Subcutaneous adipose tissue (tissue), 4 donors: Measurements from ENCODE around the gene SAP30. TPM values are rescaled to one million over a fixed set of nuclear protein-coding genes. Genes with fewer than 3 reads are reported as not detected.

Source experiments
- total RNA-seq, 4 donors: library from RNA; depleted of rRNA; stranded (reverse); fragments of >200 nt; gene quantifications; one replicate each; pipeline ENCODE4 v1.1.0, GENCODE V29; 2016
- TF ChIP-seq, protein P1 (sequence below): fragments of 450-650 bp; IDR thresholded peaks from one replicate; pipeline ENCODE4 v1.5.1; 2016; ENCODE audit warnings: low read depth, mild to moderate bottlenecking, control low read depth, antibody characterized with exemption, moderate library complexity

The SAP30 gene
- total RNA-seq, 4 donors from 2014 or later, result 26.4 to 53.7 (median 39.3) TPM

DNA sequence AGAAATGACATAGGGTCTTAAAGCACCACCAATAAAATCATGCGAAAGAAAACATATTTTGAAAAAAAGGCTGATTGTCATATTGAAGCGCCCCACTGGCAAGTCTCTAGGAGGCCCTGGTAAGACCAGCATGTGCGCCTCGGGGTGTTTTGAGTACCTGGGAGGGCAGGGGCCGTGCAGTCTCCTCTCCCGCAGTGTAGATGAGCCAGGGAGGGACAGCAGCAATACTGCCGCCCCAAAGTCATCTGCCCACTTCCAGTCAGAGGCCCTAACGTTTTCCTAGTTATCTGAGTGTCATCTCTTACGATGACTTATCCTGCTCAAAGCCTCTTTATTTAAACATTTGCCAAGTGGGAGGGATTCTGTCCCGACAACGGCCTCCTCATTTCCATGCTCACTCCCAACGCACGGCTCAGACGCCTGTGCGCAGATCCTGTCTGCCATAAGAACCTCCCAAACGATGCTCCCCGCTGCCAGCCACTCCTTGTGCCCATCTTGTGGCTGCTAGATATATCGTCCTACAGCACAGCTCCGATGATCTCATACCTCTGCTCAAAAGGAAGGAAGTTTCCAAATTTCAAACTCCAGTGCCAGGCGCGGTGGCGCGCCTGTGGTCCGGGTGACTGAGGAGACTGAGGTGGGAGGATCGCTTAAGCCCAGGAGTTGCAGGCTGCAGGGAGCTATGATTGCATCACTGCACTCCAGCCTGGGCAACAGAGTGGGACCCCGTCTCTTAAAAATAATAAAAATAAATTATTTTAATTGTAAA is 45.3 kb downstream of the SAP30 start:
- TF ChIP-seq, protein P1, sequence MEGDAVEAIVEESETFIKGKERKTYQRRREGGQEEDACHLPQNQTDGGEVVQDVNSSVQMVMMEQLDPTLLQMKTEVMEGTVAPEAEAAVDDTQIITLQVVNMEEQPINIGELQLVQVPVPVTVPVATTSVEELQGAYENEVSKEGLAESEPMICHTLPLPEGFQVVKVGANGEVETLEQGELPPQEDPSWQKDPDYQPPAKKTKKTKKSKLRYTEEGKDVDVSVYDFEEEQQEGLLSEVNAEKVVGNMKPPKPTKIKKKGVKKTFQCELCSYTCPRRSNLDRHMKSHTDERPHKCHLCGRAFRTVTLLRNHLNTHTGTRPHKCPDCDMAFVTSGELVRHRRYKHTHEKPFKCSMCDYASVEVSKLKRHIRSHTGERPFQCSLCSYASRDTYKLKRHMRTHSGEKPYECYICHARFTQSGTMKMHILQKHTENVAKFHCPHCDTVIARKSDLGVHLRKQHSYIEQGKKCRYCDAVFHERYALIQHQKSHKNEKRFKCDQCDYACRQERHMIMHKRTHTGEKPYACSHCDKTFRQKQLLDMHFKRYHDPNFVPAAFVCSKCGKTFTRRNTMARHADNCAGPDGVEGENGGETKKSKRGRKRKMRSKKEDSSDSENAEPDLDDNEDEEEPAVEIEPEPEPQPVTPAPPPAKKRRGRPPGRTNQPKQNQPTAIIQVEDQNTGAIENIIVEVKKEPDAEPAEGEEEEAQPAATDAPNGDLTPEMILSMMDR, result no peak

DNA sequence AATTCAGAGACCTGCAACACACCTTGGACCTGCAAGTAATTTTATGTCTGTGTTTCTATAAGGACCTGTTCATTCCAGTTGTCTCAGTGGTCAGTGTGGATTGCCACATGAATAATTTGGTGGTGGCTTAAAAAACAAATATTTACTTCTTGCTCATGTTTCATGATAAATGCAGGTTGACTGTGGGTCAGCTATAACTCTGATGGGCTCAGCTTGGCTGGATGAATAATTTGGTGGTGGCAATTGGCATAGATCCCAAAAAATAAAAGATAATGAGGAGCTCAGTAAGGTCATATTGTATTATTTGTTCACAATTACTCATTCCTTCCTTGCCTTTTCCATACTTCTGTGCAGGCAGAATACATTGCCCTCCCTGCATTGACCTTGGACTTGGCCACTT is 47.1 kb downstream of the SAP30 start:
- TF ChIP-seq, protein P1, result no peak

DNA sequence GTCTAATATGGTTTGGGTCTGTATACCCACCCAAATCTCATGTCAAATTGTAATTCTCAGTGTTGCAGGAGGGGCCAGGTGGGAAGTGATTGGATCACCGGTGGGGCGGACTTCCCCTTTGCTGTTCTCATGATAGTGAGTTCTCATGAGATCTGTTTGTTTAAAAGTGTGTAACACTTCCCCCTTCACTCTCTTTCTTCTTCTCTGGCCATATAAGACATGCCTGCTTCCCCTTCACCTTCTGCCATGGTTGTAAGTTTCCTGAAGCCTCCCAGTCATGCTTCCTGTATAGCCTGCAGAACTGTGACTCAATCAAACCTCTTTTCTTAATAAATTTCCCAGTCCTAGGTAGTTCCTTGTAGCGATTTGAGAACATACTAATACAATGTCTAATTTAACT is 47.9 kb downstream of the SAP30 start:
- TF ChIP-seq, protein P1, result no peak

DNA sequence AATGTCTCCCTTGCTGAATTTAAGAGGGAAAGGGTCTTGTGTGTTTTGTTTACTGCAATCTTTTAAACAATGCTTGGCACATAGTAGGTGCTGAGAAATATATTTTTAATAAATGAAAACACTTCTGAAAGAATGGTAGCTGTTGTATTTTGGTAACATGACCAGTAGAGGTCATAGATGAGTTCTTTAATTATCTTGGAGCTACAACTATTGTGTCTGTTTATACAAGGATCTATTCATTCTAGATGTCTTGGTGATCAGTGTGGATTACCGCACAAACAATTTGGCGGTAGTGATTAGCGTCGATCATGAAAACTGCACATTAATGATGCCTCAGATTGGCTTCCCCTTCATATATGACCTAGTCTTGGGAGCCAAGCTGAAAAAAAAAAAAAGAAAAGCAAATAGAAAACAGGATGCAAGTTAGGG is 49.6 kb downstream of the SAP30 start:
- TF ChIP-seq, protein P1, result no peak

DNA sequence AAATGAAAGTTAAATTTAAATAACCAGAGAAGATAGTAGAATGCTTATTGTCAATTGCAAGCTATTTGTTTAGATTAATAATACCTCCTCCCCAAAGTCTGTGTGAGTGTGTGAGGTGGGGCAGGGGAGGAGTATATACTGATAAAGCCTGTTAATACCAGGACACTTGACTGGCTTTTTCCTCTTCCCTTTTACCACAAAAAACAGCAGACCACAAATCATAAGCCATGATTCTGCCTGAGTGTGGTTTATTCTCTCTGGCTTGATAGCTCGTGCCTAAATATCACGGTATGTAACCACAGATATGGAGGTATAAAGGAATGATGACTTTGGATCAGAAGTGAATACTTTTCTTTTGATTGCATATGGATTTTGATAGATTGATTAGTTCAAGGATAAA is 50.0 kb downstream of the SAP30 start:
- TF ChIP-seq, protein P1, result no peak

DNA sequence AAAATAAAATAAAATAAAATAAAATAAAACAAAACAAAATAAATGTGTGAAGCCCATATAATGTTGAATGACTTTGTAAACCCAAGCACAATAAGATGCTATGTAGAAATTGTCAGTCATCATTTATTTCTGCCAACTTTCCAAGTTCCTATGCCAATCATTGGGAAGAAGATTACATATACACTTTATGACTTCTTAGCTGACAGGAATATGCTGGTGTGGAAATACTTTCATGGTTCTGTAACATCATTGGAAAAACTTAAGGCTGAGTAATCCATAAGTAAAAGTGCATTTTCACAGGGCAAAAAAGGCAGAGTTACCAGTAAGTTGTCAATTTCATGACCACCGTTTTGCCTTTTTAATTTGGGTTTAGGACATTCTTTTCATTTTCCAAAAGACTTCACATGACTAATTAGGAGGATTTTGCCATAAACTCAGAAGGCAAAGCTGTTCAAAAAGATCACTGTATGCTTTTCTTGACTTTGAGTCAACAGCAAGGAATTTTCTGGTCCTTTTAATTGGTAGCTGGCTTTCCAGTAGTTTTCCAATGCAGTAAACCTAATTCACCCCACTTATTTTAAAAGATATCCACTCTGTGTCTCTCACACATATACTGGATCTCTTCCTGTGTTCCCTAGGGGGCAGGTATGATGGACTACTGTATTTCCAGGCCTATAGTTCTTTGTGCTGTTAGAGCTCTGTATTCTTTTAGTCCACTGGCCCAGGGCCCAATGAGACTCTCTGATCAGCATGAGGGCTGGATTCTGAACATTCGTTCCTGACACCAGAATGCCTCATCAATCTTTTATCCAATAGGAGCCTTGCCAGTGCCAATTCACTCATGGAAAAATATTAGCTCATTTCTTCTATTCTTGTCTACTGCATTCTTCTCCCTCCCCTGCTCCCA is 54.4 kb downstream of the SAP30 start:
- TF ChIP-seq, protein P1, result no peak

DNA sequence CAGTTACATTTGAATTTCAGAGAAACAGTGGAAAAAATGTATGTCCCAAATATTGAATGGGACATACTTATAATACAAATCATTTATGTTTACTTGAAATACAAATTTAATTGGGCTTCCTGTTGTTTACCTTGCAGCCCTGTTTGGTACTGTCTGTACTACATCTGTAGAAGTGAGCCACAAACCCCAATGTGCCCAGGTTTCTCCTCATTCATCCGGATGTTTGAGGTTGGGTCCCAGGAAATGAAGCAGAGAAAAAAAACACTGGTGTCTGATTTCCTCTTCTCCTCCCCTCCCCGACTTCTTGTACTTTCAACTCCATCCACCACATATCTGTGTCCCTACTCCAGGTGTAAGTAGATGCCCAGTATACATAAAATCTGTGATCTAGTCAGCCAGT is 55.3 kb downstream of the SAP30 start:
- TF ChIP-seq, protein P1, result no peak
